Transverse colon (tissue), 4 donors: ENCODE measurements around the gene MEI4.
"Not testable (repeated sequence)": the region's sequence is repeated elsewhere in the genome, so short reads cannot be mapped to it uniquely, and the experiment has no call there.

Source experiments
- CTCF ChIP-seq, 5 experiments: fragments of 200-600 bp in 3 of 5; fragments of 450-650 bp in 2 of 5; sonication (generic) in 3 of 5; IDR thresholded peaks; 1 replicate in 2 of 5; 2 replicates in 3 of 5; pipeline ENCODE4 v1.5.1; 2016 to 2017; ENCODE audit warnings: antibody characterized with exemption in 5 of 5, inconsistent platforms in 3 of 5, mild to moderate bottlenecking in 2 of 5, moderate library complexity in 1 of 5
- EP300 ChIP-seq: sonication (generic); formaldehyde crosslinking; IDR thresholded peaks from one replicate; pipeline ENCODE4 v1.6.1; 2017; ENCODE audit warnings: antibody characterized with exemption, low read depth
- POLR2A ChIP-seq: fragments of 450-650 bp; IDR thresholded peaks from one replicate; pipeline ENCODE4 v1.6.1; 2016; ENCODE audit warnings: antibody characterized with exemption, mild to moderate bottlenecking, moderate library complexity
- POLR2AphosphoS5 ChIP-seq, 3 donors: sonication (generic); formaldehyde crosslinking; IDR thresholded peaks; one replicate each; pipeline ENCODE4 v1.6.1; 2016; ENCODE audit warnings: antibody characterized with exemption in 3 of 3

- not testable (repeated sequence) for TF ChIP-seq POLR2A; POLR2AphosphoS5 (IDR thresholded peaks at IDR 0.05); CTCF (IDR thresholded peaks at IDR 0.05); EP300
Measured at GRCh38 chr6:77752156-77752555, 99.3 kb downstream of the MEI4 start.
